Measurements from ENCODE around the gene HERPUD2. TPM values are rescaled to one million over a fixed set of nuclear protein-coding genes. Genes with fewer than 3 reads are reported as not detected.

Gene HERPUD2
- total and polyA plus RNA-seq, 2 of the 8 experiments (the other 6 are each of a cell fraction or from before 2014, with no cell fraction given) = 18.3 to 27.3 TPM

DNA sequence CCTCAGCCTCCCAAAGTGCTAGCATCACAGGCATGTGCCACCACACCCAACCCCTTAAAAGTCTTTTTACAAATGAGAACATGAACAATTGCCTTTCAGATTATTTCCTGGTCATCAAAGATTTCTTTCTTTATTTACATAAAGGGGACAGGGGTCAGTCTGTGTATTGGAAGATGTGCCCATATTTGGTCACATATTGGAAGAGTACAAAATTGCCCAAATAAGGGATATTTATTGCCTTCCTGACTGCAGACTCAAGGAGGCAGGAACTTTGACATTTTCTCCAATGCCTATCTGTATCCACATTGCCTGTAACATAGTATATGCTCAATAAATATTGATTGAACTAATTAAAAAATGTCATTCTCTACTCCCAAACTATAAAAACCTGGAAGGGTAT is 25.9 kb upstream of the HERPUD2 start:
- Histone ChIP-seq H4K91ac (replicated peaks; ENCODE audit: insufficient read length, low read length) (no peak overlapping the region), H3K18ac (ENCODE audit: extremely low read depth, low read length) (no peak overlapping the region), H4K8ac (ENCODE audit: extremely low read depth, insufficient read depth, low read length) (no peak overlapping the region), H3K79me2 (ENCODE audit: control insufficient read depth in 1 of 2, insufficient read depth in 2 of 2, low read length in 2 of 2) (no peaks in the 10 kb centered on the region), H2BK20ac (ENCODE audit: low read length) (no peak overlapping the region), H4K20me1 (replicated peaks in 1 of 2; ENCODE audit: control insufficient read depth in 1 of 2, insufficient read depth in 2 of 2, low read length in 2 of 2) (no peaks in the 10 kb centered on the region), H3K79me1 (ENCODE audit: low read depth, low read length) (no peaks in the 10 kb centered on the region), H3K9ac (replicated peaks in 1 of 4; ENCODE audit: extremely low read depth in 1 of 4, low read depth in 3 of 4, low read length in 3 of 4) (no peak overlapping the region), H2BK15ac (ENCODE audit: low read length) (no peak overlapping the region), H2BK120ac (replicated peaks; ENCODE audit: low read depth, low read length) (no peak overlapping the region), H3K56ac (replicated peaks; ENCODE audit: insufficient read length, low read depth, low read length) (no peak overlapping the region), H3K23me2 (ENCODE audit: low read depth, low read length) (no peaks in the 10 kb centered on the region), H3K27ac (ENCODE audit: low read depth, low read length) (no peak overlapping the region), H3K4ac (replicated peaks; ENCODE audit: insufficient read length, low read depth, low read length) (no peak overlapping the region), H3K4me1 (replicated peaks in 1 of 4; ENCODE audit: control insufficient read depth in 3 of 4, insufficient read depth in 4 of 4, low read length in 3 of 4) (no peaks in the 10 kb centered on the region), H3K36me3 (ENCODE audit: control insufficient read depth in 2 of 4, insufficient read depth in 4 of 4, low read length in 3 of 4) (no peaks in the 10 kb centered on the region), H3K9me3 (ENCODE audit: insufficient read depth in 2 of 2, low read depth in 1 of 2, low read length in 1 of 2) (no peaks in the 10 kb centered on the region), H4K5ac (ENCODE audit: insufficient read length, low read depth, low read length) (no peak overlapping the region), H3K4me2 (ENCODE audit: insufficient read depth in 1 of 2, low read depth in 2 of 2, low read length in 2 of 2) (no peak overlapping the region), H3K4me3 (ENCODE audit: extremely low read depth in 1 of 4, insufficient read depth in 2 of 4, low read depth in 3 of 4, low read length in 4 of 4) (no peak overlapping the region), H2BK12ac (ENCODE audit: low read depth, low read length) (no peak overlapping the region), H2BK5ac (ENCODE audit: low read depth, low read length) (no peak overlapping the region), H2AK5ac (ENCODE audit: low read depth, low read length) (no peak overlapping the region), H2AFZ (ENCODE audit: low read length) (no peak overlapping the region), H3K14ac (ENCODE audit: insufficient read length) (no peak overlapping the region), H3K23ac (ENCODE audit: insufficient read length) (no peak overlapping the region), H3K27me3 (replicated peaks in 1 of 4; ENCODE audit: control insufficient read depth in 3 of 4, extremely low read depth in 1 of 4, insufficient read depth in 3 of 4, low read length in 3 of 4) (no peaks in the 10 kb centered on the region)
- ChIA-PET POLR2A (ENCODE audit: partially characterized antibody) (no interaction called here), CTCF (ENCODE audit: partially characterized antibody) (interaction anchor here (2.4 kb wide), 1 partner anchor 11 kb away, joined by 10 read pairs; no protein-coding TSS in a partner anchor)
- FAIRE-seq (no peak), DNase-seq (ENCODE audit: low read depth in 1 of 2, low spot score in 2 of 2) (no peak)
- TF ChIP-seq BRCA1 (IDR thresholded peaks at IDR 0.05; ENCODE audit: low read depth, low read length) (no peak), SRF (IDR thresholded peaks at IDR 0.05; ENCODE audit: low read depth, low read length) (peak; percentile 45; the same call in 1 of the 2 replicates)

Data from H1 (cell line).